ENCODE measurements around the gene MYO18A.
A peak's percentile ranks its signal among the peaks of the same experiment; 100 is the strongest.

Gene MYO18A

GRCh38 chr17:29145289-29146073 lies 34.7 kb downstream of the MYO18A start:
- peak; percentile 47 for DNase-seq

- DNase-seq, result peak; percentile 74
Measured at GRCh38 chr17:29143894-29144293, 36.3 kb downstream of the MYO18A start.

- DNase-seq, result no peak
Measured at GRCh38 chr17:29141514-29141876, 38.7 kb downstream of the MYO18A start.

- no peak for DNase-seq
Measured at GRCh38 chr17:29140631-29141513, 39.3 kb downstream of the MYO18A start.

- DNase-seq, result peak; percentile 12
Measured at GRCh38 chr17:29140051-29140621, 40.1 kb downstream of the MYO18A start.

GRCh38 chr17:29138971-29139691 lies 41.1 kb downstream of the MYO18A start:
- DNase-seq, result no peak

GRCh38 chr17:29138184-29138955 lies 41.8 kb downstream of the MYO18A start:
- DNase-seq, result no peak

GRCh38 chr17:29136998-29137730 lies 43.0 kb downstream of the MYO18A start:
- no peak for DNase-seq

GRCh38 chr17:29135464-29135863 lies 44.7 kb downstream of the MYO18A start:
- DNase-seq, result no peak

GRCh38 chr17:29133121-29133713 lies 47.0 kb downstream of the MYO18A start:
- DNase-seq, result no peak

- no peak for DNase-seq
Measured at GRCh38 chr17:29131814-29132682, 48.1 kb downstream of the MYO18A start.

- DNase-seq, result no peak
Measured at GRCh38 chr17:29129731-29130130, 50.5 kb downstream of the MYO18A start.

GRCh38 chr17:29127840-29128239 lies 52.4 kb downstream of the MYO18A start:
- DNase-seq, result no peak

- DNase-seq, result no peak
Measured at GRCh38 chr17:29126268-29126930, 53.8 kb downstream of the MYO18A start.

GRCh38 chr17:29125651-29126050 lies 54.5 kb downstream of the MYO18A start:
- no peak for DNase-seq

- no peak for DNase-seq
Measured at GRCh38 chr17:29124925-29125273, 55.3 kb downstream of the MYO18A start.

- peak; percentile 54 for DNase-seq
Measured at GRCh38 chr17:29124135-29124924, 55.9 kb downstream of the MYO18A start.

- no peak for DNase-seq
Measured at GRCh38 chr17:29123111-29123510, 57.1 kb downstream of the MYO18A start.

- DNase-seq, result no peak
Measured at GRCh38 chr17:29121442-29121841, 58.8 kb downstream of the MYO18A start.
